Measurements from ENCODE around the gene PARD3B.
A peak's percentile ranks its signal among the peaks of the same experiment; 100 is the strongest.

The PARD3B gene

GRCh38 chr2:205161156-205161839 is 616.0 kb downstream of the PARD3B start:
- H2AFZ ChIP-seq (ENCODE audit: low read length): no peak overlapping the region
- H3K27me3 ChIP-seq (replicated peaks; ENCODE audit: insufficient read depth, low read length): peaks cover 24% of the 10 kb centered on the region; the same call in 1 of the 2 replicates
- H3K9me3 ChIP-seq (replicated peaks; ENCODE audit: insufficient read depth, low read length): no peaks in the 10 kb centered on the region
- no peak overlapping the region for H3K9ac ChIP-seq (ENCODE audit: low read length)
- DNase-seq: peak; percentile 79
- no peaks in the 10 kb centered on the region for H3K9me2 ChIP-seq (replicated peaks; ENCODE audit: insufficient read depth, low read length)
- no peak overlapping the region for H3K4me3 ChIP-seq (ENCODE audit: low read length)
- H3K4me1 ChIP-seq (ENCODE audit: low read length): peaks cover 15% of the 10 kb centered on the region
- TF ChIP-seq CTCF (IDR thresholded peaks at IDR 0.05; ENCODE audit: low read length): no peak
- no peak for TF ChIP-seq EZH2 (optimal IDR thresholded peaks at IDR 0.05; ENCODE audit: low read depth, low read length)
- no peaks in the 10 kb centered on the region for H3K79me2 ChIP-seq (ENCODE audit: low read length)
- no peaks in the 10 kb centered on the region for H4K20me1 ChIP-seq (ENCODE audit: insufficient read depth, low read length)
- no peaks in the 10 kb centered on the region for H3F3A ChIP-seq (ENCODE audit: insufficient read depth, low read length)
- H3K4me2 ChIP-seq (ENCODE audit: low read depth, low read length): peak overlapping the region; percentile 16; the same call in 1 of the 2 replicates
- H3K36me3 ChIP-seq (replicated peaks; ENCODE audit: insufficient read depth, low read length): no peaks in the 10 kb centered on the region
- H3K27ac ChIP-seq (ENCODE audit: low read length): no peak overlapping the region

DNA sequence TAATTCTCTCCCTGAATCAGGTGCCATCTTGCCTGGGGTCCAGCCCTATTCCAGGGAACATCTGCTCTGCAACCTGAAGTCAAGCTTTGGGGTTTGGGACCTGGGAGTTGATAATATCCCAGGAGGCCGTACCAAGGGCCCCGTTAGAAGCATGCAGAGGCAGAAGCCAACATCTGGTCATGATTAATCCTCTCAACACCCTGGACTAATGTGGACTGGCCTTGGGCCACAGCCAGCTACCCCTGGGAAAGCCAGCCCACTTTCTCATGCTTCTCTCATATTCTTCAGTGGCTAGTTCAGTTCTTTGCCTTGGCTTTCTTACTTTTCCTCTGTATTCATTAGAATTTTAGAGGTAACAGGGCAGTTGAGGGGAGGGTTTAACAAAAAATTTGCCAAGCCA is 621.5 kb downstream of the PARD3B start:
- Histone ChIP-seq H4K20me1 (ENCODE audit: insufficient read depth, low read length) (no peaks in the 10 kb centered on the region), H3K27me3 (replicated peaks; ENCODE audit: insufficient read depth, low read length) (peaks cover 7% of the 10 kb centered on the region; the same call in 1 of the 2 replicates), H3K4me2 (ENCODE audit: low read depth, low read length) (no peak overlapping the region), H3K4me3 (ENCODE audit: low read length) (no peak overlapping the region), H3K79me2 (ENCODE audit: low read length) (no peaks in the 10 kb centered on the region), H3K9me2 (replicated peaks; ENCODE audit: insufficient read depth, low read length) (no peaks in the 10 kb centered on the region), H3K27ac (ENCODE audit: low read length) (no peak overlapping the region), H3K9ac (ENCODE audit: low read length) (no peak overlapping the region), H2AFZ (ENCODE audit: low read length) (no peak overlapping the region), H3K9me3 (replicated peaks; ENCODE audit: insufficient read depth, low read length) (no peaks in the 10 kb centered on the region), H3K4me1 (ENCODE audit: low read length) (peaks cover 3% of the 10 kb centered on the region; the same call in 1 of the 2 replicates), H3F3A (ENCODE audit: insufficient read depth, low read length) (no peaks in the 10 kb centered on the region), H3K36me3 (replicated peaks; ENCODE audit: insufficient read depth, low read length) (no peaks in the 10 kb centered on the region)
- no peak for DNase-seq
- TF ChIP-seq CTCF (IDR thresholded peaks at IDR 0.05; ENCODE audit: low read length) (no peak), EZH2phosphoT487 (IDR thresholded peaks at IDR 0.05; ENCODE audit: low read length) (no peak), EZH2 (optimal IDR thresholded peaks at IDR 0.05; ENCODE audit: low read depth, low read length) (no peak)

GRCh38 chr2:205169012-205169411 is 623.7 kb downstream of the PARD3B start:
- no peaks in the 10 kb centered on the region for H3K9me3 ChIP-seq (replicated peaks; ENCODE audit: insufficient read depth, low read length)
- no peak for DNase-seq
- H3K9me2 ChIP-seq (replicated peaks; ENCODE audit: insufficient read depth, low read length): no peaks in the 10 kb centered on the region
- no peaks in the 10 kb centered on the region for H3K36me3 ChIP-seq (replicated peaks; ENCODE audit: insufficient read depth, low read length)
- H3K79me2 ChIP-seq (ENCODE audit: low read length): no peaks in the 10 kb centered on the region
- no peak overlapping the region for H3K4me2 ChIP-seq (ENCODE audit: low read depth, low read length)
- no peak overlapping the region for H3K27ac ChIP-seq (ENCODE audit: low read length)
- H3F3A ChIP-seq (ENCODE audit: insufficient read depth, low read length): no peaks in the 10 kb centered on the region
- no peak overlapping the region for H3K9ac ChIP-seq (ENCODE audit: low read length)
- no peak overlapping the region for H2AFZ ChIP-seq (ENCODE audit: low read length)
- H4K20me1 ChIP-seq (ENCODE audit: insufficient read depth, low read length): no peaks in the 10 kb centered on the region
- H3K27me3 ChIP-seq (replicated peaks; ENCODE audit: insufficient read depth, low read length): no peaks in the 10 kb centered on the region
- no peaks in the 10 kb centered on the region for H3K4me1 ChIP-seq (ENCODE audit: low read length)
- H3K4me3 ChIP-seq (ENCODE audit: low read length): no peak overlapping the region
- TF ChIP-seq EZH2phosphoT487 (IDR thresholded peaks at IDR 0.05; ENCODE audit: low read length): no peak
- TF ChIP-seq EZH2 (optimal IDR thresholded peaks at IDR 0.05; ENCODE audit: low read depth, low read length): no peak

- Histone ChIP-seq H3K27me3 (replicated peaks; ENCODE audit: insufficient read depth, low read length) (no peaks in the 10 kb centered on the region), H3K9me2 (replicated peaks; ENCODE audit: insufficient read depth, low read length) (no peaks in the 10 kb centered on the region), H2AFZ (ENCODE audit: low read length) (no peak overlapping the region), H3K4me2 (ENCODE audit: low read depth, low read length) (no peak overlapping the region), H3K9ac (ENCODE audit: low read length) (no peak overlapping the region), H3K79me2 (ENCODE audit: low read length) (no peaks in the 10 kb centered on the region), H3K36me3 (replicated peaks; ENCODE audit: insufficient read depth, low read length) (no peaks in the 10 kb centered on the region), H3K4me3 (ENCODE audit: low read length) (no peak overlapping the region), H3K27ac (ENCODE audit: low read length) (no peak overlapping the region), H4K20me1 (ENCODE audit: insufficient read depth, low read length) (no peaks in the 10 kb centered on the region), H3K4me1 (ENCODE audit: low read length) (no peaks in the 10 kb centered on the region), H3K9me3 (replicated peaks; ENCODE audit: insufficient read depth, low read length) (no peaks in the 10 kb centered on the region), H3F3A (ENCODE audit: insufficient read depth, low read length) (no peaks in the 10 kb centered on the region)
- no peak for TF ChIP-seq EZH2phosphoT487 (IDR thresholded peaks at IDR 0.05; ENCODE audit: low read length)
- no peak for TF ChIP-seq EZH2 (optimal IDR thresholded peaks at IDR 0.05; ENCODE audit: low read depth, low read length)
- TF ChIP-seq CTCF (IDR thresholded peaks at IDR 0.05; ENCODE audit: low read length): no peak
- no peak for DNase-seq
Measured at GRCh38 chr2:205169464-205169863, 624.2 kb downstream of the PARD3B start.

All from MM.1S (cell line).